RPMI7951 (cell line): ENCODE results near the gene ORC3. TPM values are rescaled to one million over a fixed set of nuclear protein-coding genes. Genes with fewer than 3 reads are reported as not detected.
"Not testable (repeated sequence)": the region's sequence is repeated elsewhere in the genome, so short reads cannot be mapped to it uniquely, and the experiment has no call there.

Experiments used
- DNase-seq: peaks from one replicate; pipeline ENCODE4 v3.0.0-alpha.2; 2012; ENCODE audit warnings: low read depth
- total RNA-seq: library from RNA; depleted of rRNA; stranded (reverse); fragments of >200 nt; shearing (Covaris generic); gene quantifications from 2 replicates; pipeline ENCODE4 v1.2.3, GENCODE V29; 2014

ORC3 gene
- total RNA-seq, 1 experiment from 2014 or later = 66.3 TPM

DNA sequence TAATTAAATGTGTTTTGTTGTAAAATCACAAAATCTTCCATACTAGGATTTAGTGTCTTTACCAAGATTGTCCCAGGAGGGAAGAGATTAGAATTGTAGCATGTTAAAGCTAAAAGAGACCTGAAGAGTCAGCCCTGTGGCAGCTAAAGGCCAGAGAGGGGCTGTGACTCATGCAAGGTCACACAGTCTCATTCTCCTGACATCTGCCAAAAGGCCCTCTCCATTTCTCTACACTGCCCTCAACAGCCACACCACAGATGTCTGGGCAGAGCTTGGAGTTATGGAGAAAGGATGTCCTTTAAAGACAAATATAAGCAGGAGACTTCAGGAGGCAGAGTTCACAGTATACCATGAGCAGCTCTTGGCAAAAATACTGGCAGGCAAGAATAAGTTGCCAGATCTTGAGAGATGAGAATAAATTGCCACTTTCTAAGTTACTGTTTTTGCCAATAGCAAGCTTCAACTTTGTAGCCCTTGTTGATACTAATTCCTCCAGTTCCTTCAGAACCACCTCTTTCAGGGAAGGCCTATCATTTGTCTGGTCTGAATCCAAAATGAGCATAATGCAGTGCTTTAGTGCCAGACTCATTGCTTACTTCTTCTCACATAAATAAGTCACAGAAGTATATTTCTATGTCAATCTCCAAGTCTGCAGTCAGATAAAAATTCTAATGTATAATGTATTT is 70.4 kb downstream of the ORC3 start:
- DNase-seq = peak; percentile 88

DNA sequence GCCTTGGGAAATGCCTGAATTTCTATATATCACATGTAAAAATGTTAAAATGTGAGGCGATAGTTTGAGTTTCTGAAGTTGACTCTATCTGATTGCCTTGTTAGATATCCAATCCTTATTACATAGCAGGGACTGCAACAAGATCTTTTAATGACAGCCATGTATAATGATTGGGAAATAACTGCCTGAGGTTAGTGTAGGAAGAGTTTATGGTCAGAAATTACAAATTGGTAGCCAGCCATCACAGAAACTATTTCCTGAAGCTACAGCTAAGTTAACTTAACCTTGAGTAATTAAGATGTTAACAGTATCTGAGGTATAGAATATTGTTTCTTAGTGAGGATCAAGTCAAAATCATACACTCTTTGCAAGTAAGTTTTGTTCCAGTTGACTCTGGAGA is 71.1 kb downstream of the ORC3 start:
- peak; percentile 50 for DNase-seq

DNA sequence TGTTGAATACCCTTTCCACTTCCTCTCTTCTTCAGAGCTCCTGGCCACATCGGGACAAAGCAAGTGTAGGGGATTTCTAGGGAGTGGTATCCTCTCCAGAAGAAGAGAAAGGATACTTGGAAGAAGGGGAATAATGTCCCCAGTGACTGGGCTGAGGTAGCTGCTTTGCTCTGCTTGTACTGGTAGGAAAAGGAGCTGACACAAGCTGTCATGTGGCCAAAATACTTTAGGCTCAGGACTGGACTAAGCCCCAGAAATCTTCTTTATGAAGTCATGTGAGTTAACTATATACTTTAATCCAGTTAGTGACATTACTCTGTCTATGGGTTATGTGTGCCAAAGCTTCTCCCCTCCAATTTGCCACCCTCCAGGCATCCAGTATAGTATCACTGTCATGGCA is 71.6 kb downstream of the ORC3 start:
- no peak for DNase-seq

DNA sequence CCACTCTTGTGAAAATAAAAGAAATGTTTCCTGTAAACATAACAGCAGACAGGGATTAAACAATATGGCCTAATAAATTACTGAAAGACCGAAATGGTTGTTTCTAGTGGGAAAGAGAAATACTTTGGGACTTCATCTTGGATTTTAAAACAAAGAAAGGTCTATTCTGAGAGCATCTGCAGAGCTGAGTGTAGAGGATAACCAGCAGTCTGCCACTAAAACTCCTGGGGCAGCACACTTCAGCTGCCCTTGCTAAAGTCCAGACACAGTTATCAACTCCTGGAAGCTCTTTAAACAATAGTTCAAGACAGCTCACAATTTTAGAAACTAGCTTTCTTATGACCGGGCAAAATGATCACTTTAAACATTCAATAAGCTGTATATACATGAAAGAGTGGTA is 73.5 kb downstream of the ORC3 start:
- no peak for DNase-seq

DNA sequence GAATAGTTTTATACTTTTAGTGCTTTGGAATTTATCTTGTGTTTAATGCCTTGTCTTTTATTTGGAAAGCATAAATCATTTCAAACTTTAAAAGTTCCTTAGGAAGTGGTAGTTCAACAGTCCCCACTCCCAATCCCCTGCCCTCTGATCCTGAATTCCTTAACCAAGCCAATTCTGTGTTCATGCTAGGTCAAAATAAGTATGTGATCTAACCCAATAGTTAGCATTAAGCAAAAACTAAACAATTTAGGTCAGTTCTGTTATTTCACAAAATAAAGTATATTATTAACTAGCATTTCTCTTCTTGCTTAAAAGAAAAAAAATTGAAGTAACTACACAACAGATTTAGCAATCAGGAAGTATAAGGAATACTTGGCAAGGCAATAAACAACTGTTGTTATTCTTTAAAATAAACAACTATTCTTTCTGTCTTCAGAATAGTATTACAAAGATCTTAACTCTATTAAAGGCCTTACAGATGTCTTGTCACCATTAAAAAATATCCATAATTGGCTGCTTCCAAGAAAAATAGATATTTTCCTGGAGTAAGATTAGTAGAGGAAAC is 75.1 kb downstream of the ORC3 start:
- no peak for DNase-seq

DNA sequence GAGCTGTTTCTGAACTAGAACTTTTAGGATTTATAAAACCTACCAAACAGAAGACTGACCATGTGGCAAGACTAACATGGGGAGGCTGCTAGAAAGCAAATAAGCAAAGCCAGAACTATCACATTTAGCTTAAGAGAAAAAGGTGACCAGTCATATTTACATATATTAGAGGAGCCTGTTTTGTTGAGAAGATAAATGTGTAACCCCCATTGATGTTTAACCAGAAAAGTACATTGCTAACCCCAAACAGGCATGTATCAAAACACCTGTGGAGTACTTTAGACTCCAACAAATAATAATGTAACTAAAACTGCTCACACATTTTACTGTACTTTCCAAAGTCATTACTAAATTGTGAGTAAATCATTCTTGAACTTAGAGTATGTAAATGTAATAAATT is 77.1 kb downstream of the ORC3 start:
- no peak for DNase-seq

DNA sequence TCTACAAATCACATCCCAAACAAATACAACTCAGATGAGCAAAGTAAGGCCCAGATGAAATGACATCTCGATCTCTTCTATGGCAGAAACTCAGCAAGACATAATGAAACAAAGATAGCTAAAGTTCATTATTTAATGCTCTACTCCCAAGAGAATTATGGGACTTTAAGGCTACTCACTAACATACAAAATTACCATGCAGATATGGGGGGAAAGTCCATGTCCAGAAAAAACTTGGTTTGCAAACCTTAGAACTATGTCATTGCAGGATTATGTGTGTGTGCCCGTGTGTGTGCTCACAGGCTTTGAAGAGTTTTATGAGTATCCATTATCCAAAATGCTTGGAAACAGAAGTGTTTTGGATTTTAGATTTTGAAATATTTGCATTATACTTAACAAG is 78.1 kb downstream of the ORC3 start:
- no peak for DNase-seq

DNA sequence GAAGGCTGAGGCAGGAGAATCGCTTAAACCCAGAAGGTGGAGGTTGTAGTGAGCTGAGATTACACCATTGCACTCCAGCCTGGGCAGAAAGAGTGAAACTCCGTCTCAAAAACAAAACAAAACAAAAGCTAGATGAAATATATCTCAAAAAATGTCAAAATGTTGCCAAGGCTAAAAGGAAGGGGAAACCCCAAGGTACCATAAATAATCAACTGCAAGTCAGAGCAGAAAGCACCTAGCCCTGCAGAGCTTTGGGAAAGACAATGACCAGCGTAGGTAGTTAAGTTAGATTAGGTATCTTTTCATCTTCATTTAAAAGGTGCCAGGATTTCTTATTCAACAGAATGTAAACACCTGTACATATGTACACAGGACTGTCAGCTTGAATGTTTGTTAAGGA is 79.1 kb downstream of the ORC3 start:
- no peak for DNase-seq

DNA sequence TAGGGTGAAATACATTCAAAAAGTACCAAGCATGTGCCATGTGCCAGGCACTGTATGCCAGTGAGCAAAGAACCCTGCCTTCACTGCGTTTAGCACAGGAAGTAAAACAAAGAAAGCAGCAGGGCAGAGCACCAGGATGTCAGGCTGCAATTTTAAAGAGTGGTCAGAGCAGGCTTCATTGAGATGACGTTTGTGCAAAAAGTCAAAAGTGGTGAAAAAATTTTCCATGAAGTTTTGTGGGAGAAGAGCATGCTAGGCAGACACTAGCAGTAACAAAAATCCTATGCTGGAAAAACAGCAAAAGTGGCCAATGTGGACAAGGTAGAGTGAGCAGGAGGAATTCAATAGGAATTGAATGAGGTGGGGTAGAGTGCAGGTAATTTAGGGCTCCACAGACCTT is 80.8 kb downstream of the ORC3 start:
- DNase-seq = no peak

DNA sequence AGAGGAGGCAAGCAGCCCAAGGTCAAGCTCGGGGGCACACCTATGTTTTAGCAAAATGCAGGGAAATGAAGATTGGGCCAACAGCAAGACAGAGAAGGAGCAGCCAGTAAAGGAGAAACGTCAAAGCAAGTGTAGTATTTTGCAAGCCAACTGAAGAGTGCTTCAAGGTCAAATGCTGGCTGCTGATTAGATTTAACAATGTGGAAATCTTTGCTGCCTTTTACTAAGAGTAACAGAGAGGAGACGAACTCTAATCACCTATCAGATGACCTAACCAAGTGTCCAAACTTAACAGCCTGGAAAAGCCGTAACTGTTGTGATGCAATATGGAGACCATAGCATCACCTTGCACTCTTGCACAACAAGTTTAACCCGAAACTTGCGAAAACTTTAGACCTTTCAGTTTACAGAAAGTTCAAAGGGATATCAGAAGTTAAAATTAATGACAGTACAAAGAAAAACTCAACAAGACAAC is 81.7 kb downstream of the ORC3 start:
- DNase-seq = no peak

DNA sequence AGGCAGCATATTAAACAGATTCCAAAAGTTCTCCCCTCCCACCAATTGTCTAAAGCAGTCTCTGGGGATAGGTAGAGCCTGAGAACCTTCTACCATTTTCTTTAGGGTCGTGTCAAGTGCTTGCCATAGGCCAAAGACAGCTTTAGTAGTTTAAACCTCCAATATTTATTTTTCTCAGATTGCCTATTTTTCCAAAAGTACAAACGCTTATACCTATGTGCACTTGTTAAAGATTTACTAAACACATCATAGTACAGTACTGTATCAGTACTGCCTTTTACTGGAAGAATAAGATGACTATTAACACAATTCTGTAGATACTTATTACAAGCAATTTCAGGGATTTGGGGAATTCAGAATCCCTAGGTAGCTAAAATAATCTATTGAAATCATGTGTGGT is 82.7 kb downstream of the ORC3 start:
- DNase-seq = no peak

DNA sequence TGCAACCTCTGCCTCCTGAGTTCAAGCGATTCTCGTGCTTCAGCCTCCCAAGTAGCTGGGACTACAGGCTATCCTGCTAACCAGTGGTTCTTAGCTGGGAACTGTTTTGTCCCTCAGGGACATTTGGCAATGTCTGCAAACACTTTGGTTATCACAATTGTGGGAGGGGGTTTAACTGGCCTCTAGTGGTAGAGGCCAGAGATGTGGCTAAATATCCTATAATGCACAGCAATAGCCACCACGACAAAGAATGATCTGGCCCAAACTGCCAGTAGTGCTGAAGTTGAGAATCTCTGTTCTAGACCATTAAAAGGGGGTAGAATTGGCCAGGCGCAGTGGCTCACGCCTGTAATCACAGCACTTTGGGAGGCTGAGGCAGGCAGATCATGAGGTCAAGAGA is 83.3 kb downstream of the ORC3 start:
- DNase-seq = no peak

DNA sequence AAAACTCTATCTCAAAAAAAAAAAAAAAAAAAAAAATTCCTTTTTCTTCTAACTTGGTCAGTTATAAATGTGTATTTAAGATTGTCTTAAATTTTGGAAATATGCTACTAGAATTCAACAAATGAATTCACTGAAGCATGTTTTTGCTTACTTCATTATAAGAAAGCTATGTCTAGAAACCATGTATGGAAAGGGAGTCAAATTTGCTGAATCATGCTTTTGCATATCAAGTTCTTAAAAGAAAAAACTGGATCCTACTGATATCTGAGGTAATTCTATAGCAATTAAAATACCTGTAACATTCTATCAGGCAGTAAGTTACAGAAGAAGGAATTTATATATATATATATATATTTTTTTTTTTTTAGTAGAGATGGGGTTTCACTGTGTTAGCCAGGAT is 84.4 kb downstream of the ORC3 start:
- no peak for DNase-seq

DNA sequence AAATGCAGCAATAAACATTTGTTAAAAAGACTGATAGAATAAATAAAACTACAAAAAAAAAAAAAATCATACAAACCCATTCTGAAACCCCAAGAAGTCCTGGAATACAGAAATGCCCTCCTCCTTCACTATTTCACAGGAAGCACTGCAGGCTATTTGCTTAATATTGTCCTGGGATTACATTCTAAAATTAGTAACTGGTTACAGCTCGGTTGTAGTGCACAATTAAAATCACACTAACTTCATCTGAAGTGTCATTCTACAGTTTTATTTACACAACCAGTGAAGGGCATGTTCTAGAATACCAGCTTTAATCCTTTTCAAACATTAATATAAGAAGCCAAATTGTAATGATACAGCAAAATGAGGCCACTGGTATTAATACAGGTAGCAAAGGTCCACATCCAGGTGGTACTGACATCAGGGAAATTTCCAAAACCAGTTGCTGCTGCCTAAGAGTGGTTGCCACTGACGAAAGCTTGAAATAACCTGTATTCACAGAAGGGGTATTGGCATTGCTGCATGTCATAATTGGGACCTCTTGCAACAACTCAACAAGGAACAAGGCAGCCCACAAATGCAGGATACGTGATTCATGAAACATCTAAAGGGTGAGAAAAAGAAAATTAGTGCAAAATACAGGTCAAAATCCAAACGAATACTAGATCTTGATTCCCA is 85.2 kb downstream of the ORC3 start:
- no peak for DNase-seq

DNA sequence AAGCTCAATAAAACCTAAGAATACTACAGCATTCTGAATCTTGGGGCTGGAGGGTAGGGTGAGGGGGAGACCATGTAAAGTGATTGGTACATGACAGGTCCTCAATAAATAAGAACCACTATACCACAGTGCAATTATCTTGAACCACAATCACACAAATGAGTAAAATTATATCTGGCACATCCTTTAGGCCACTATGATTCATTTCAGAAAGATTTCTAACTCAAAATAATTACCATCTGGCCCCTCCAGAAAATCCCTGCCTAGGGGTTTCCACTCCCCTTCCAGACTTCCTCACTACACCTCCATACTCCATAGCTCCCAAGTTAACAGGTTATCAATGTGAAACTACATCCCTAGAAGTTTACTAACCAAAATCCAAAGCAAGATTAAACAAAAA is 92.4 kb downstream of the ORC3 start:
- DNase-seq = peak; percentile 69

DNA sequence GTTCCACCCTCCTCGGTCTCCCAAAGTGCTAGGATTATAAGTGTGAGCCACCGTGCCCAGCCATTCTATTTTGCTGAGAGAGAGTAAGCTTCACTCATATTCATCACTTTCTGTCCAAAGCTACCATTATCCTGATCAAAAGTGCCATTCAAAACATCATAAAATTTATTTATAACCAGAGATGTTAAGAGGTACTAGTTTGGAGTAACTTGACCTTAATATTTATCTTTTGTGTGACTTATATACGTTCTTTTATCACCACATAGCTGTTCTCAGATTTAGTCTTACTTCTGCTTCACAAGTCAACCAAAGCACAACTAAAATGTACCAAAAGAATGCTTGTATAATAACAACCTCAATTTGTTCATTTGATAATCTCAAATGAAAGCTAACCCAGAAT is 94.0 kb downstream of the ORC3 start:
- DNase-seq = no peak

DNA sequence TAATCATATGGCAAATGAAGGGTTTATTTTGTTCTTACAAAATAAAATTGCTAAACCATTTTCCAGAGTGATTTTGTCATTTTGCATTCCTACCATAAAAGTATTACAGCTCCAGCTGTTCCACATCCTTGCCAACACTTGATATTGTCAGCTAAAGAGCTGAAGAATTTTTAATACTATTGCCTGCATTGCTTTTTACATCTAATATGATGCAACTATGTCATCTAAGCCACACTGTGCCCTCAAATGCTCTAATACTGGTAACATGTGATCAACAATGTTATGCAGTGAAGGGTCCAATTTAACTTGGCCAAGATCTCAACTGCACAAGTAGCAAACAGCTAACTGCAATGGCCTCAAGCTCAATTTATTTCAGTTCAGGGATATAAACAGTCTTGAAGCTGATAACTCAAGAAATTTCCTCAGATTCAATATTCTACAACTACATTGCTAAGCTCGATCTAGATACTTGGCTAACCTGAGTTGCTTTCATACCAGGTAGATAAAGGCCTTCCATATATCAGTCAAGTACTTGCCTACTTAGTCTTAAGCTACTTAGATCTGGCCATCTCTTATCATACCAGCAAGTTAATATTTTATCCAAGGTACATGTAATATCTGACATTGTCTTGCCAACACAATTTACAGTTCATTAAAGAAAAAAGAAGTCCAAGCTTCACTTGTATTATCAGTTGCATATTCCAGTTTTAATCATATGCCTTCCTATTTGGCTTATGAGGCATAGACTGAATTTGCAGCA is 95.1 kb downstream of the ORC3 start:
- no peak for DNase-seq

DNA sequence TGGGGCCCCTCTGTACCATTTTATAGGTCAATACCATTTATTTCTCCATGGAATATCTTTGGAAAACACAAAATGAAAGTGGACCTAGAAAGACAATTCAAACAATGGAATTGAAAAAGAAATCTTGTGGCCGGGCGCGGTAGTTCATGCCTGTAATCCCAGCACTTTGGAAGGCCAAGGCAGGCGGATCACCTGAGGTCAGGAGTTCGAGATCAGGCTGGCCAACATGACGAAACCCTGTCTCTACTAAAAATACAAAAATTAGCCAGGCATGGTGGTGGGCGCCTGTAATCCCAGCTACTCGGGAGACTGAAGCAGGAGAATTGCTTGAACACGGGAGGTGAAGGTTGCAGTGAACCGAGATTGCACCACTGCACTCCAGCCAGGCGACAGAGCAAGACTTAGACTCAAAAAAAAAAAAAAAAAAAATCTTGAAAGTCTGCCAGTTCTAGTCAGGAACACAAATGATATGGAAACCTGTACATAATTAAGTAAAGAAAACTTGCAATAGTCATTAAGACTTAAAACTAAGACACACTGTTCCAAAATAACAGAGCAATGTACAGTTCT is 96.8 kb downstream of the ORC3 start:
- not testable (repeated sequence) for DNase-seq

DNA sequence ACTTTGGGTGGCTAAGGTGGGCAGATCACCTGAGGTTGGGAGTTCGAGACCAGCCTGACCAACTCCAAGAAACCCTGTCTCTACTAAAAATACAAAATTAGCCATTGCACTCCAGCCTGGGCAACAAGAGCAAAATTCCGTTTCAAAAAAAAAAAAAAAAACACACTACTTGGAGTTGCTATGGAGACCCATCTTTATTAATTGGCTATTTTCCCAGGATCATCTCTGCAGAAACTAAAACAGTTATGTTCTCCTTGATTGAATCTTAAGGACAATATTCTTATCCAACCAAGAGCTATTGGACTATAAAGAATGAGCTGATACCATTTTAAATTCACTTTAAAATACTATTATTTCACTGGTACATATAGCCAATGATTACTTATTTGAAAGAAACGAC is 97.4 kb downstream of the ORC3 start:
- no peak for DNase-seq

DNA sequence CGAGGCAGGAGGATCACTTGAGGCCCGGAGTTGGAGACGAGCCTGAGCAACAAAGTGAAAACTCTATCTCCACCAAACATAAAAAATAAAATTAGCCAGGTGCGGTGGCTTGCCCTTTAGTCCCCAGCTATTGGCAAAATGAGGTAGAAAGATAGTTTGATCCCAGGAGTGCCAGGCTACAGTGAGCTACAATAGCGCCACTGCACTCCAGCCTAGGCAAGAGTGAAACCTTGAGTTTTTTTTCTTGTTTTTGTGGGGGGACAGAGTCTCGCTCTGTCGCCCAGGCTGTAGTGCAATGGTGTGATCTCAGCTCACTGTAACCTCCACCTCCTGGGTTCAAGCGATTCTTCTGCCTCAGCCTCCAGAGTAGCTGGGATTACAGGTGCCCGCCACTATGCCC is 98.0 kb downstream of the ORC3 start:
- not testable (repeated sequence) for DNase-seq

DNA sequence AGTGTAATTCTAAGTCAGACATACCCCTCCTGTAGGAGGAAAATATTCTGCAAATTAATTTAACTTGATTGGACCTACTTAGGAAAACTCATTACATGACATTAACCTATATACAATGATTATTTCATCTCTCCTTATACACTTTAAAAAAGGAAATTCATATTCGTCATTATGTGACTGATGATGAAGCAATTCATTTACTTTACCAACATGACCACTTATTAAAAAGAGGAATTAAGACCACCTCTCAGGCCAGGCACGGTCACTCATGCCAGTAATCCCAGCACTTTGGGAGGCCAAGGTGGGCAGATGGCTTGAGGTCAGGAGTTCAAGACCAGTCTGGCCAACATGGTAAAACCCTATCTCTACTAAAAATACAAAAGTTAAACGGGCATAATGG is 100.5 kb downstream of the ORC3 start:
- no peak for DNase-seq

DNA sequence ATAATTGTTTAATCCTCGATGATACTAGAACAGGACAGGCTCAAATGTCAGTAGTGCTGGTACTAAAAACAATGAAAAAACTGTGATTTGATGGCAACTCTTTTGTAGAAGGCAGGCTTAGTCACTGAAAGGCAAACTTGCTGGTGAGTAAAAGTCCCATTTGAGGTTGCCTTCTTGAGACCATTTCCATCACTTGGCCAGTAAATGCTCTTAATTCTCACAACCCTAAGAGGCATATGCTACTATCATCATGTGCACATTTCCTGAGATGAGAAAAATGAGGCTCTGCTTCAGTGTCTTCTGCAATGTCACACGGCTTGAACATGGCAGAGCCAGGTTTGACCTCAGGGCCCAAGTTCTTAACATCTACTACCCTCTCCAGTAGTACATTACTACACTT is 102.2 kb downstream of the ORC3 start:
- DNase-seq = no peak
